ENCODE measurements around the gene NDP.

GRCh38 chrX:44002567-44002966, 29.4 kb upstream of the NDP start:
- TF ChIP-seq POLR2A (IDR thresholded peaks at IDR 0.05) (no peak), CTCF (IDR thresholded peaks at IDR 0.05) (no peak)

All from ovary (tissue), 3 donors.